MCF 10A (cell line): ENCODE data around the gene PRF1. TPM values are rescaled to one million over a fixed set of nuclear protein-coding genes. Genes with fewer than 3 reads are reported as not detected.
A peak's percentile ranks its signal among the peaks of the same experiment; 100 is the strongest.
"Not testable (repeated sequence)": the region's sequence is repeated elsewhere in the genome, so short reads cannot be mapped to it uniquely, and the experiment has no call there.

Source experiments
- BruUV-seq: library from RNA; stranded (reverse); fragments of 400-500 nt; replicated peaks from 2 replicates; lab custom pipeline; 2021; lab: Mats Ljungman, UMichigan
- CTCF ChIA-PET: fragments of 300-600 bp; sonication (Branson Sonifier 250); formaldehyde crosslinking; extraction: SDS; loops from one replicate; lab custom pipeline; 2021; ENCODE audit warnings: antibody characterized with exemption, inconsistent platforms; lab: Yijun Ruan, JAX
- POLR2A ChIA-PET: fragments of 300-600, 350-650 bp; sonication (Branson Sonifier 250); formaldehyde crosslinking; extraction: SDS; loops from one replicate; lab custom pipeline; 2020; ENCODE audit warnings: antibody characterized with exemption, inconsistent platforms; lab: Yijun Ruan, JAX
- DNase-seq: peaks from one replicate; pipeline ENCODE4 v3.0.0-alpha.2; 2018; ENCODE audit not compliant: unreplicated experiment
- H3K27ac Mint-ChIP-seq: one replicate; pipeline ENCODE4 v1.8.0; 2022; ENCODE audit warnings: mild to moderate bottlenecking, low read depth, mixed read lengths; ENCODE audit not compliant: unreplicated experiment
- H3K27me3 Mint-ChIP-seq: one replicate; pipeline ENCODE4 v1.8.0; 2022; ENCODE audit warnings: mixed read lengths; ENCODE audit not compliant: insufficient read depth, unreplicated experiment
- H3K36me3 Mint-ChIP-seq: one replicate; pipeline ENCODE4 v1.8.0; 2022; ENCODE audit warnings: mild to moderate bottlenecking, moderate library complexity, mixed read lengths; ENCODE audit not compliant: insufficient read depth, unreplicated experiment
- H3K4me1 Mint-ChIP-seq: one replicate; pipeline ENCODE4 v1.8.0; 2022; ENCODE audit warnings: mixed read lengths; ENCODE audit not compliant: insufficient read depth, unreplicated experiment
- H3K4me3 Mint-ChIP-seq: one replicate; pipeline ENCODE4 v1.8.0; 2022; ENCODE audit warnings: mild to moderate bottlenecking, moderate library complexity, mixed read lengths; ENCODE audit not compliant: unreplicated experiment
- H3K9me3 Mint-ChIP-seq: one replicate; pipeline ENCODE4 v1.8.0; 2022; ENCODE audit warnings: mixed read lengths; ENCODE audit not compliant: unreplicated experiment
- intact Hi-C: fragments of 100-400 bp; cut with micrococcal nuclease; formaldehyde crosslinking; loops from 2 replicates; pipeline ENCODE4 v1.14.1; 2022
- total RNA-seq: library from RNA; stranded (reverse); gene quantifications from 2 replicates; pipeline ENCODE4 v1.2.3, GENCODE V29; 2022
- TF ChIP-seq, protein P1 (sequence below): fragments of 200-600 bp; IDR thresholded peaks from one replicate; pipeline ENCODE4 v1.8.0; 2022; ENCODE audit warnings: antibody characterized with exemption, mild to moderate bottlenecking; ENCODE audit not compliant: unreplicated experiment

The PRF1 gene
- total RNA-seq, 1 experiment from 2014 or later = not detected

DNA sequence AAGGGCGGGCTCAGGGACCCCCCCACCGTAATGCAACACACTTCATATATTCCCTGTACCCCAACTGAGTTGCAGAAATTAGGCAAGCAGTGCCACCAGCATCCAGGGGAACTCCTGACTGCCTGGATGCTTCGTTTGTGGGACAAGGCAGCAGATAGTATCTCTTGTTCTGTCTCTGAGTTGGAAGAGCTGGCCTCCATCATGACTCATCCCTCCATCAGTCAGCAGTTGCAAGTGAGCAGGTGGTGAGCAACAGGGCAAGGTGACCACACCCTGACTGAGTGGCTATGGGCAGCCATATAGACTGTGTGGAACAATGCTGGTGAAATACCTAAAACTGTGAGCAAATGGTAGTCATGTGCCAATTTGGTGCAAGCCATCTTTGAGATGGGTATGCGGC lies 47.0 kb upstream of the PRF1 start:
- POLR2A ChIA-PET = interaction anchor here (1.0 kb wide), 1 partner anchor 16 kb away, joined by 3 read pairs; no protein-coding TSS in a partner anchor
- TF ChIP-seq, protein P1, sequence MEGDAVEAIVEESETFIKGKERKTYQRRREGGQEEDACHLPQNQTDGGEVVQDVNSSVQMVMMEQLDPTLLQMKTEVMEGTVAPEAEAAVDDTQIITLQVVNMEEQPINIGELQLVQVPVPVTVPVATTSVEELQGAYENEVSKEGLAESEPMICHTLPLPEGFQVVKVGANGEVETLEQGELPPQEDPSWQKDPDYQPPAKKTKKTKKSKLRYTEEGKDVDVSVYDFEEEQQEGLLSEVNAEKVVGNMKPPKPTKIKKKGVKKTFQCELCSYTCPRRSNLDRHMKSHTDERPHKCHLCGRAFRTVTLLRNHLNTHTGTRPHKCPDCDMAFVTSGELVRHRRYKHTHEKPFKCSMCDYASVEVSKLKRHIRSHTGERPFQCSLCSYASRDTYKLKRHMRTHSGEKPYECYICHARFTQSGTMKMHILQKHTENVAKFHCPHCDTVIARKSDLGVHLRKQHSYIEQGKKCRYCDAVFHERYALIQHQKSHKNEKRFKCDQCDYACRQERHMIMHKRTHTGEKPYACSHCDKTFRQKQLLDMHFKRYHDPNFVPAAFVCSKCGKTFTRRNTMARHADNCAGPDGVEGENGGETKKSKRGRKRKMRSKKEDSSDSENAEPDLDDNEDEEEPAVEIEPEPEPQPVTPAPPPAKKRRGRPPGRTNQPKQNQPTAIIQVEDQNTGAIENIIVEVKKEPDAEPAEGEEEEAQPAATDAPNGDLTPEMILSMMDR = no peak
- intact Hi-C loops = no loop called here
- Mint-ChIP-seq H3K27me3 (peaks cover 3% of the 10 kb centered on the region), H3K4me3 (no peak overlapping the region), H3K36me3 (no peaks in the 10 kb centered on the region), H3K4me1 (peaks cover 28% of the 10 kb centered on the region), H3K27ac (no peak overlapping the region), H3K9me3 (no peaks in the 10 kb centered on the region)
- BruUV-seq = no TSS peak
- DNase-seq = peak; percentile 88
- CTCF ChIA-PET = no interaction called here

DNA sequence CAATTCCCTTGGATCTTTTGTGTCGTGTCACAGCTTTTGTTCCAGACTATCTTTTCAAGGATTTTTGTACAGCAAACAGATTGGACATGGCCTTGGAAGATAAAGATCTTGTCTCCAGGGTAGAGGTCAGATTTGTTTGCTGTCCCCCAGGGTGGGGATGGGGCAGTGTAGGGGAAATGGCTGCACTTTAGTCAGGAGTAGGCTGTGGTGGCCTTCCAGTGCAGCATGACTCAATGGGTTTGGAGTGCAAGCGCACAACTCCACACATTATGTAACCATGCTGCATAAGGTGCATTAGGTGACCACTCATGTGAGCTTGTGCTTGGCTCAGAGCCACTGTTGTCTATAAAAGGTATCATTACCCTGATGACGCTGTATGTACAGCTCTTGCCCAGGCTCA lies 45.9 kb upstream of the PRF1 start:
- H3K36me3 Mint-ChIP-seq = no peaks in the 10 kb centered on the region
- H3K27ac Mint-ChIP-seq = peak overlapping the region; percentile 54
- peaks cover 24% of the 10 kb centered on the region for H3K4me1 Mint-ChIP-seq
- POLR2A ChIA-PET = interaction anchor here (0.7 kb wide), 1 partner anchor 132 kb away, joined by 3 read pairs; no protein-coding TSS in a partner anchor
- H3K4me3 Mint-ChIP-seq = no peak overlapping the region
- no TSS peak for BruUV-seq
- H3K27me3 Mint-ChIP-seq = peaks cover 14% of the 10 kb centered on the region
- CTCF ChIA-PET = interaction anchor here (0.6 to 1.0 kb wide), 2 partner anchors 10 to 26 kb away, joined by 3 read pairs; no protein-coding TSS in a partner anchor
- TF ChIP-seq, protein P1 = no peak
- DNase-seq = no peak
- no peaks in the 10 kb centered on the region for H3K9me3 Mint-ChIP-seq
- intact Hi-C loops = no loop called here

DNA sequence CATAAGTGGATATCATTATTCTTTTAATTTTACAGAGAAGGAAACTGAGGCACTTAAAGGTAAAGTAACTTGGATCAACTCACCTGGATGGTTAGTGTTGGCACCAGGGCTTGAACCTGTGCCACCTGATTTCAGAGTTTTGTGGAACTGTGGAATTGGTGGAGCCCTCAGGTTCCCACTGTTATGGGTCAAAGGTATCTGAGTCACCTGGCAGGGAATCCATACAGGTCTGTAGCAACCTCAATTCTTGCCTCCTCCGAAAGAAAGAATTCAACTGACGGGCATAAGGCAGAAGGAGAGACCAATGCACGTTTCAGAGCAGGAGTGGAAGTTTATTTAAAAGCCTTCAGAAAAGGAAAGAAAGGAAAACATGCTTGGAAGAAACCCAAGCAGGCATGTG lies 44.5 kb upstream of the PRF1 start:
- Mint-ChIP-seq H3K36me3 (no peaks in the 10 kb centered on the region), H3K27ac (no peak overlapping the region), H3K27me3 (peaks cover 27% of the 10 kb centered on the region), H3K4me1 (peaks cover 16% of the 10 kb centered on the region), H3K4me3 (no peak overlapping the region), H3K9me3 (no peaks in the 10 kb centered on the region)
- ChIA-PET POLR2A (no interaction called here), CTCF (no interaction called here)
- BruUV-seq = no TSS peak
- TF ChIP-seq, protein P1 = no peak
- peak; percentile 40 for DNase-seq
- intact Hi-C loops = no loop called here

DNA sequence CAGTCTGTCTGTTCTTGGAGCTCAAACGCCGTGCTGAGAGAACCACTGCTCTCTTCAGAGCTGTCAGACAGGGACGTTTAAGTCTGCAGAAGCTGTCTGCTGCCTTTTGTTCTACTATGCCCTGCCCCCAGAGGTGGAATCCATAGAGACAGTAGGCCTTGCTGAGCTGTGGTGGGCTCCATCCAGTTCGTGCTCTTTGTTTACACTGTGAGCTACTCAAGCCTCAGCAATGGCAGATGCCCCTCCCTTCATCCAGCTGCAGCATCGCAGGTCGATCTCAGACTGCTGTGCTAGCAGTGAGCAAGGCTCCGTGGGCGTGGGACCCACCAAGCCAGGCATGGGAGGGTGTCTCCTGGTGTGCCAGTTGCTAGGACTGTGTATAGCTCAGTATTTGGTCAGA lies 42.4 kb upstream of the PRF1 start:
- peaks cover 32% of the 10 kb centered on the region for H3K27me3 Mint-ChIP-seq
- H3K36me3 Mint-ChIP-seq, intact Hi-C loops, DNase-seq, H3K9me3 Mint-ChIP-seq, H3K4me1 Mint-ChIP-seq, H3K4me3 Mint-ChIP-seq, H3K27ac Mint-ChIP-seq, BruUV-seq: not testable (repeated sequence)
- ChIA-PET CTCF (interaction anchor here (0.6 to 0.9 kb wide), 2 partner anchors 9 to 184 kb away, joined by 3 to 5 read pairs; no protein-coding TSS in a partner anchor), POLR2A (interaction anchor here (1.6 kb wide), 1 partner anchor 8 kb away, joined by 9 read pairs; no protein-coding TSS in a partner anchor)

DNA sequence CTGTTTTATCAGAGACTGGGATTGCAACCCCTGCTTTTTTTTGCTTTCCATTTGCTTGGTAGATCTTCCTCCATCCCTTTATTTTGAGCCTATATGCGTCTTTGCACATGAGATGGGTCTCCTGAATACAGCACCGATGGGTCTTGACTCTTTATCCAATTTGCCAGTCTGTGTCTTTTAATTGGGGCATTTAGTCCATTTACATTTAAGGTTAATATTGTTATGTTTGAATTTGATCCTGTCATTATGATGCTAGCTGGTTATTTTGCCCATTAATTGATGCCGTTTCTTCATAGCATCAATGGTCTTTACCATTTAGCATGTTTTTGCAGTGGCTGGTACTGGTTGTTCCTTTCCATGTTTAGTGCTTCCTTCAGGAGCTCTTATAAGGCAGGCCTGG lies 40.7 kb upstream of the PRF1 start:
- BruUV-seq, H3K4me3 Mint-ChIP-seq, CTCF ChIA-PET, H3K4me1 Mint-ChIP-seq, H3K9me3 Mint-ChIP-seq, intact Hi-C loops, H3K36me3 Mint-ChIP-seq, H3K27ac Mint-ChIP-seq, DNase-seq: not testable (repeated sequence)
- H3K27me3 Mint-ChIP-seq = peaks cover 32% of the 10 kb centered on the region
- POLR2A ChIA-PET = interaction anchor here (1.6 kb wide), 1 partner anchor 9 kb away, joined by 9 read pairs; no protein-coding TSS in a partner anchor

DNA sequence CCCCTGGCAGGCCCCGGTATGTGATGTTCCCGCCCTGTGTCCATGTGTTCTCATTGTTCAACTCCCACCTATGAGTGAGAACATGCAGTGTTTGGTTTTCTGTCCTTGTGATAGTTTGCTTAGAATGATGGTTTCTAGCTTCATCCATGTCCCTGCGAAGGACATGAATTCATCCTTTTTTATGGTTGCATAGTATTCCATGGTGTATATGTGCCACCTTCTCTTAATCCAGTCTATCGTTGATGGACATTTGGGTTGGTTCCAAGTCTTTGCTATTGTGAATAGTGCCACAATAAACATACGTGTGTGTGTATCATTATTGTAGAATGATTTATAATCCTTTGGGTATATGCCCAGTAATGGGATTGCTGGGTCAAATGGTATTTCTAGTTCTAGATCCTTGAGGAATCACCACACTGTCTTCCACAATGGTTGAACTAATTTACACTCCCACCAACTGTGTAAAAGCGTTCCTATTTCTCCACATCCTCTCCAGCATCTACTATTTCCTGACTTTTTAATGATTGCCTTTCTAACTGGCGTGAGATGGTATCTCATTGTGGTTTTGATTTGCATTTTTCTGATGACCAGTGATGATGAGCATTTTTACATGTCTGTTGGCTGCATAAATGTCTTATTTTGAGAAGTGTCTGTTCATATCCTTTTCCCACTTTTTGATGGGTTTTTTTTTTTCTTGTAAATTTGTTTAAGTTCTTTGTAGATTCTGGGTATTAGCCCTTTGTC lies 37.3 kb upstream of the PRF1 start:
- H3K4me1 Mint-ChIP-seq, H3K36me3 Mint-ChIP-seq, DNase-seq, CTCF ChIA-PET, H3K27ac Mint-ChIP-seq, intact Hi-C loops, BruUV-seq, POLR2A ChIA-PET, H3K9me3 Mint-ChIP-seq, H3K4me3 Mint-ChIP-seq: not testable (repeated sequence)
- peaks cover 32% of the 10 kb centered on the region for H3K27me3 Mint-ChIP-seq

DNA sequence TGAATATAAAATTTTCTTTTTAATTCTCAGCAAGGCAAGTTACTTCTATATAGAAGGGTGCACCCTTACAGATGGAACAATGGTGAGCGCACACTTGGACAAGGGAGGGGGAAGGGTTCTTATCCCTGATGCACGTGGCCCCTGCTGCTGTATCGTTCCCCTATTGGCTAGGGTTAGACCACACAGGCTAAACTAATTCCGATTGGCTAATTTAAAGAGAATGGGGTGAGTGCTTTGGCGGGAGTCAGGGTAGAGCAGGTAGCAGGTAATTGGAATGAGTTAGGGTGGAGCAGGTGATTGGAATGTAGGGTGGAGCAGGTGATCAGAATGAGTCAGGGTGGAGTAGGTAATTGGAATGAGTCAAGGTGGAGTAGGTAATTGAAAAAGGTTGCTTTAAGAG lies 32.0 kb upstream of the PRF1 start:
- POLR2A ChIA-PET = not testable (repeated sequence)

More for the DNA sequence above, 32.0 kb upstream of the PRF1 start:
- CTCF ChIA-PET, DNase-seq, H3K4me3 Mint-ChIP-seq, H3K27ac Mint-ChIP-seq, intact Hi-C loops, H3K9me3 Mint-ChIP-seq, H3K36me3 Mint-ChIP-seq, H3K27me3 Mint-ChIP-seq, H3K4me1 Mint-ChIP-seq: not testable (repeated sequence)
- TSS peak; percentile 65 for BruUV-seq
